Cardiac muscle cell (in vitro differentiated cells and primary cell): Measurements from ENCODE around the gene CORO1C. TPM values are rescaled to one million over a fixed set of nuclear protein-coding genes. Genes with fewer than 3 reads are reported as not detected.

ENCODE experiments used
- DNase-seq, 2 donors: peaks; one replicate each; pipeline versions ENCODE4 v3.0.0 to v3.0.0-alpha.2; 2010 to 2017; ENCODE audit warnings: low read depth in 1 of 2, low spot score in 1 of 2
- H3K27ac ChIP-seq: fragments of 200-600 bp; sonication (generic); 2 replicates; pipeline ENCODE4 v1.5.1; 2016
- H3K27me3 ChIP-seq: fragments of 200-600 bp; sonication (generic); 2 replicates; pipeline ENCODE4 v1.6.0; 2016; ENCODE audit warnings: control low read depth
- H3K36me3 ChIP-seq: fragments of 200-600 bp; sonication (generic); 2 replicates; pipeline ENCODE4 v1.5.1; 2016; ENCODE audit warnings: control low read depth
- H3K4me1 ChIP-seq: fragments of 200-600 bp; sonication (generic); 2 replicates; pipeline ENCODE4 v1.8.1; 2017; ENCODE audit warnings: low read depth, mild to moderate bottlenecking, mixed run types
- H3K4me3 ChIP-seq: fragments of 200-600 bp; sonication (generic); 2 replicates; pipeline ENCODE4 v1.5.1; 2016; ENCODE audit warnings: mild to moderate bottlenecking
- H3K9me3 ChIP-seq: fragments of 200-600 bp; sonication (generic); 2 replicates; pipeline ENCODE4 v1.5.1; 2017; ENCODE audit warnings: low read depth, mild to moderate bottlenecking, control low read depth
- polyA plus RNA-seq: library from polyadenylated mRNA; unstranded; fragments of >200 nt; fragmentation: Nextera tagmentation; extraction: Ambion mirVana; gene quantifications from 2 replicates; pipeline ENCODE4 v1.2.1, GENCODE V29; 2016
- total RNA-seq: library from RNA; depleted of rRNA; stranded (reverse); fragments of >200 nt; gene quantifications from 2 replicates; pipeline ENCODE4 v1.2.3, GENCODE V29; 2016
- TF ChIP-seq, protein P1 (sequence below): IDR thresholded peaks from 2 replicates; pipeline ENCODE4 v1.5.1; 2012; ENCODE audit warnings: low read depth, mild to moderate bottlenecking, low read length

CORO1C gene
- total and polyA plus RNA-seq, 2 experiments from 2014 or later: 65.4 to 72.5 TPM

DNA sequence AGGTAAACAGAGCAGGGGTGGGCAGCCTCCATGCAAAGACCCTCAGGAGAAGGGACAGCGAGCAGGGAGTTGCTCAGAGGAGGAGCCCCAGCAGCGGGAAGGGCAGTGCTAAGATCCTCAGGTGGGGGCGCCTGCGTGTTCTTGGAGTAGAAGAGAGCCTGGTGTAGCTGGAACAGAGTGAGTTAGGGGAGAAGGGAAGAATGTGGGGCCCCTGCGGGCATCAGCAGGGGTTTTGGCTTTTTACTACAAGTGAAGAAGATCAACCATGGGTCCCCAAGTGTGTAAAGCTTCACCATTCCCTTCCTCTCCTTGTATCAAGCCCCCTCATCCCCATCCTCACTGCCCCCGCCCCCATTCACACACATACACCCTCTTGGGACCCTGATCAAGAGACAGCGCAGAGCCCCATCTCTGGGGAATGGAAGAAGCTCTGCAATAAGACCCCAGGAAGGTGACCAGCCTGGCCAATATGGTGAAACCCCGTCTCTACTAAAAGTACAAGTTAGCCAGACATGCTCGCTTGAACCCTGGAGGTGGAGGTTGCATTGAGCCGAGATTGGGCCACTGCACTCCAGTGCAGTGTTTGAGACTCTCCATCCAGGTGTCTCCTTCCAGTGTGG is 123.2 kb downstream of the CORO1C start:
- Histone ChIP-seq H3K4me1 (peaks cover 8% of the 10 kb centered on the region), H3K27me3 (no peaks in the 10 kb centered on the region), H3K36me3 (no peaks in the 10 kb centered on the region), H3K4me3 (no peak overlapping the region), H3K27ac (no peak overlapping the region), H3K9me3 (no peaks in the 10 kb centered on the region)
- TF ChIP-seq, protein P1, sequence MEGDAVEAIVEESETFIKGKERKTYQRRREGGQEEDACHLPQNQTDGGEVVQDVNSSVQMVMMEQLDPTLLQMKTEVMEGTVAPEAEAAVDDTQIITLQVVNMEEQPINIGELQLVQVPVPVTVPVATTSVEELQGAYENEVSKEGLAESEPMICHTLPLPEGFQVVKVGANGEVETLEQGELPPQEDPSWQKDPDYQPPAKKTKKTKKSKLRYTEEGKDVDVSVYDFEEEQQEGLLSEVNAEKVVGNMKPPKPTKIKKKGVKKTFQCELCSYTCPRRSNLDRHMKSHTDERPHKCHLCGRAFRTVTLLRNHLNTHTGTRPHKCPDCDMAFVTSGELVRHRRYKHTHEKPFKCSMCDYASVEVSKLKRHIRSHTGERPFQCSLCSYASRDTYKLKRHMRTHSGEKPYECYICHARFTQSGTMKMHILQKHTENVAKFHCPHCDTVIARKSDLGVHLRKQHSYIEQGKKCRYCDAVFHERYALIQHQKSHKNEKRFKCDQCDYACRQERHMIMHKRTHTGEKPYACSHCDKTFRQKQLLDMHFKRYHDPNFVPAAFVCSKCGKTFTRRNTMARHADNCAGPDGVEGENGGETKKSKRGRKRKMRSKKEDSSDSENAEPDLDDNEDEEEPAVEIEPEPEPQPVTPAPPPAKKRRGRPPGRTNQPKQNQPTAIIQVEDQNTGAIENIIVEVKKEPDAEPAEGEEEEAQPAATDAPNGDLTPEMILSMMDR: no peak
- no peak for DNase-seq

DNA sequence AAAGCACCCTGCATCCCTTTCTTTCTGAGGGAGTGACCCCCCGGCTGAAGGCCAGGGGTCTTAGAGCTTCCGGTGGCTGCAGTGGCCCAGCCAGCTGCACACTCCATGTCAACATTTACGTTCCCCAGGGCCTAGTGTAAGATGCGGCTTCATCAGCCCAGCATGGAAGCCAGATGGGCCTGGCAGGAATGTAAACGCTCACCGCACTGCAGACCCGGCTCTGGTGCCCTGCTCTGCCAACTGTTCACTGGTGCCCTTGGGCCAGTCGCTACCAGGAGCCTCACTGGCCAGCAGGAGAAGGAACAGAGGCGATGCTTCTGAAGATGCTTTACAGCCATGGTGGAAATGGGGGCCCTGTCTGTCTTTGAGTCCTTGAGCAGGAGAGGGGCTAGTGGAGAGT is 124.8 kb downstream of the CORO1C start:
- H3K27ac ChIP-seq: no peak overlapping the region
- no peak for DNase-seq
- no peak overlapping the region for H3K4me3 ChIP-seq
- H3K27me3 ChIP-seq: no peaks in the 10 kb centered on the region
- TF ChIP-seq, protein P1: no peak
- H3K9me3 ChIP-seq: no peaks in the 10 kb centered on the region
- H3K4me1 ChIP-seq: peaks cover 8% of the 10 kb centered on the region
- H3K36me3 ChIP-seq: no peaks in the 10 kb centered on the region

DNA sequence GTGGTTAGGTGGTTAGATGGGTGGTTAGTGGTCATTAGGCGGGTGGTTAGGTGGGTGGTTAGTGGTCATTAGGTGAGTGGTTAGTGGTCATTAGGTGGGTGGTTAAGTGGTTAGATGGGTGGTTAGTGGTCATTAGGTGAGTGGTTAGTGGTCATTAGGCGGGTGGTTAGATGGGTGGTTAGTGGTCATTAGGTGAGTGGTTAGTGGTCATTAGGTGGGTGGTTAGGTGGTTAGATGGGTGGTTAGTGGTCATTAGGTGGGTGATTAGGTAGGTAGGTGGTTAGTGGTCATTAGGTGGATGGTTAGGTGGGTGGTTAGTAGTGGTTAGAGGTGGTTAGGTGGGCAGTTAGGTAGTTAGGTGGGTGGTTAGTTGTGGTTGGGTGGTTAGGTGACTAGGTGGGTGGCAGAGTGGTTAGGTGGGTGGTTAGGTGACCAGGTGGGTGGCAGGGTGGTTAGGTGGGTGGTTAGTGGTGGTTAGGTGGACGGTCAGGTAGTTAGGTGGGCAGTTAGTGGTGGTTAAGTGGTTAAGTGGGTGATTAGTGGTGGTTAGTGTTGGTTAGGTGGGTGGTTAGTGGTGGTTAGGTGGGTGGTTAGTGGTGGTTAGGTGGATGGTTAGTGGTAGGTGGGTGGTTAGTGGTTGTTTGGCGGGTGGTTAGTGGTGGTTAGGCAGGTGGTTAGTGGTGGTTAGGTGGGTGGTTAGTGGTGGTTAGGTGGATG is 125.5 kb downstream of the CORO1C start:
- Histone ChIP-seq H3K4me3 (no peak overlapping the region), H3K4me1 (peaks cover 8% of the 10 kb centered on the region), H3K9me3 (no peaks in the 10 kb centered on the region)

DNA sequence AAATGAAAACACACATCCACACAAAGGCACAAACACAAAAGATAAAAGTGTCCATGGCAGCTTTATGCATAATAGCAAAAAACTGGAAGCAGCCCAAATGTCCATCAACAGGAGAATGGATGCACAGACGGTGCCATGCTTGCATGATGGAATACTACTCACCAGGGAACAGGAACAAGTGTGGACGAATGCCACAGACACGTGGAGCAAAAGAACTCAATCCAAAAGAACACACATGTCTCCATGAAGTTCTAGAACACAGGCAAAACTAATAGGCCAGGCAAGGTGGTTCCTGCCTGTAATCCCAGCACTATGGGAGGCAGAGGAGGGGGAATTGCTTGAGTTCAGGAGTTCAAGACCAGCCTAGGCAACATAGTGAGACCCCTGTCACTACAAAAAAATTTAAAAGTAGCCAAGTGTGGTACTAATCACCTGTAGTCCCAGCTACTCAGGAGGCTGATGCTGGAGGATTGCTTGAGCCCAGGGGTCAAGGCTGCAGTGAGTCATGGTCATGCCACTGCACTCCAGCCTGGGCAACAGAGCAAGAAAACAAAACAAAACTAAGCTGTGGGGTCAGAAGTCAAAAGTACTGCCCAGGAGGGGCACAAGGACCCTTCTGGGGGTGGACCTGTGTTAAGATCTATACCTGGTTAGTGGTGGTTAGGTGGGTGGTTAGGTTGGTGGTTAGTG is 126.2 kb downstream of the CORO1C start:
- Histone ChIP-seq H3K27ac (no peak overlapping the region), H3K4me1 (peaks cover 8% of the 10 kb centered on the region), H3K4me3 (no peak overlapping the region), H3K36me3 (no peaks in the 10 kb centered on the region), H3K9me3 (no peaks in the 10 kb centered on the region), H3K27me3 (no peaks in the 10 kb centered on the region)
- TF ChIP-seq, protein P1: no peak
- DNase-seq: no peak

More for the DNA sequence above, 125.5 kb downstream of the CORO1C start:
- Histone ChIP-seq H3K36me3 (no peaks in the 10 kb centered on the region), H3K27me3 (no peaks in the 10 kb centered on the region), H3K27ac (no peak overlapping the region)
- TF ChIP-seq, protein P1: no peak
- no peak for DNase-seq

DNA sequence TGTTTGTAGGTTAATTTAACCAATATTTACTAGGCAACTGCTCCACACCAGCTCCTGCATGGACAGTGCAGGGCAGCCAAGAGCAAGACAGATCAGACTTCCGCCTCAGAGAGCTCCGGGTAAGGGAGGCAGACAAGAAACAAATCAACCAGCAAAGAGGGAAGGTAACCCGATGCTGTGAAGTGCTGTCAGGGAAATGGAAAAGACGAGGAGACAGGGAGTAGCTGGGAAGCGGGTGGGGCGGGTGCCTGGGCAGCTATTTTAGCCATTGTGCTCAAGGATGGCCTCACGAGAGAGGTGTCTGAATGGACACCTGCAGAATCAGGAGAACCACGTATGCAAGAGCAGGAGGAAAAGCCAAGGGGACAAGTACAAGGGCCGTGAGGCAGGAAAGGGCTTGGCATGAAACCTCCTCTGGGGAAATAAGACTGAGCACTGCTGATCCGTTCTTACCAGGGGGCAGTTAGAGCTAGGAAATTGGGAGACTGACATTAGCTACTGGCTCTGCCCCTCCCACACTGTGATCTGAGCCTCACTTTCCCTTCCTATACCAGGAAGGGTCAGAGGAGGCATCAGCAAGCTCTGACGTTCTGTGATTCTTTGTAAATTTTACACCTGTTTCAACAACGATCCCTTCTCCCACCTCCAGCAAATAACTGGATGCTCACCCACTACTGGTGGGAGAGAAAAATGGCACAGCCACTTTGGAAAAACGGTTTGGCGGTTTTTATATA is 126.9 kb downstream of the CORO1C start:
- Histone ChIP-seq H3K9me3 (no peaks in the 10 kb centered on the region), H3K36me3 (no peaks in the 10 kb centered on the region), H3K27me3 (no peaks in the 10 kb centered on the region), H3K27ac (no peak overlapping the region), H3K4me3 (no peak overlapping the region), H3K4me1 (peaks cover 1% of the 10 kb centered on the region)
- TF ChIP-seq, protein P1: no peak
- DNase-seq: no peak
